H9 (cell line): Measurements from ENCODE around the gene COL18A1. TPM values are rescaled to one million over a fixed set of nuclear protein-coding genes. Genes with fewer than 3 reads are reported as not detected.

Source experiments
- DNase-seq: peaks from one replicate; pipeline ENCODE4 v3.0.0-alpha.2; 2017
- H2AFZ ChIP-seq: one replicate; pipeline ENCODE4 v1.6.1; 2013; ENCODE audit warnings: mild to moderate bottlenecking, low read length, control low read depth, moderate library complexity
- H2AK5ac ChIP-seq: 2 replicates; pipeline ENCODE4 v1.6.1; 2013; ENCODE audit warnings: low read length, control low read depth, mixed read lengths; ENCODE audit not compliant: insufficient read length
- H2BK120ac ChIP-seq: one replicate; pipeline ENCODE4 v1.6.1; 2013; ENCODE audit warnings: low read depth, mild to moderate bottlenecking, low read length, control low read depth, inconsistent platforms; ENCODE audit not compliant: poor library complexity, severe bottlenecking
- H2BK12ac ChIP-seq: 2 replicates; pipeline ENCODE4 v1.6.1; 2013; ENCODE audit warnings: low read length, control low read depth, mixed read lengths, low read depth; ENCODE audit not compliant: insufficient read length
- H2BK15ac ChIP-seq: 2 replicates; pipeline ENCODE4 v1.6.1; 2013; ENCODE audit warnings: low read depth, low read length, control low read depth
- H2BK20ac ChIP-seq: one replicate; pipeline ENCODE4 v1.6.1; 2013; ENCODE audit warnings: low read depth, mild to moderate bottlenecking, low read length, control low read depth, inconsistent platforms; ENCODE audit not compliant: poor library complexity, severe bottlenecking
- H2BK5ac ChIP-seq: 2 replicates; pipeline ENCODE4 v1.6.1; 2013; ENCODE audit warnings: low read length, control low read depth, mixed read lengths; ENCODE audit not compliant: insufficient read length
- H3K14ac ChIP-seq: 2 replicates; pipeline ENCODE4 v1.6.1; 2013; ENCODE audit warnings: low read length, control low read depth; ENCODE audit not compliant: insufficient read depth
- H3K18ac ChIP-seq: 2 replicates; pipeline ENCODE4 v1.6.1; 2013; ENCODE audit warnings: low read depth, mild to moderate bottlenecking, mixed read lengths, low read length, control low read depth; ENCODE audit not compliant: insufficient read length
- H3K23ac ChIP-seq: 2 replicates; pipeline ENCODE4 v1.6.1; 2013; ENCODE audit warnings: low read length, control low read depth, mixed read lengths, low read depth; ENCODE audit not compliant: insufficient read length
- H3K23me2 ChIP-seq: 2 replicates; pipeline ENCODE4 v1.6.1; 2013; ENCODE audit warnings: low read depth, mild to moderate bottlenecking, mixed read lengths, low read length, control low read depth; ENCODE audit not compliant: insufficient read length, poor library complexity, severe bottlenecking
- H3K27ac ChIP-seq: 2 replicates; pipeline ENCODE4 v1.5.1; 2013; ENCODE audit warnings: low read length, control low read depth, mixed read lengths, low read depth; ENCODE audit not compliant: insufficient read length
- H3K27me3 ChIP-seq: 2 replicates; pipeline ENCODE4 v1.6.1; 2013; ENCODE audit warnings: low read length, control low read depth, inconsistent platforms; ENCODE audit not compliant: insufficient read depth
- H3K4ac ChIP-seq: 2 replicates; pipeline ENCODE4 v1.6.1; 2013; ENCODE audit warnings: low read depth, mild to moderate bottlenecking, control low read depth, inconsistent platforms, low read length, moderate library complexity
- H3K4me1 ChIP-seq: 2 replicates; pipeline ENCODE4 v1.6.1; 2013; ENCODE audit warnings: low read length, control low read depth, inconsistent platforms; ENCODE audit not compliant: insufficient read depth
- H3K4me2 ChIP-seq: 2 replicates; pipeline ENCODE4 v1.6.1; 2013; ENCODE audit warnings: low read length, control low read depth, mixed read lengths; ENCODE audit not compliant: insufficient read length, insufficient read depth
- H3K56ac ChIP-seq: 2 replicates; pipeline ENCODE4 v1.6.1; 2013; ENCODE audit warnings: low read depth, mild to moderate bottlenecking, mixed read lengths, low read length, control low read depth; ENCODE audit not compliant: insufficient read length
- H3K79me1 ChIP-seq: 2 replicates; pipeline ENCODE4 v1.6.1; 2013; ENCODE audit warnings: low read depth, mild to moderate bottlenecking, moderate library complexity, low read length, control low read depth, inconsistent platforms; ENCODE audit not compliant: insufficient read depth, poor library complexity, severe bottlenecking
- H3K79me2 ChIP-seq: 2 replicates; pipeline ENCODE4 v1.6.1; 2013; ENCODE audit warnings: low read length, control low read depth, inconsistent platforms; ENCODE audit not compliant: insufficient read depth
- H3K9ac ChIP-seq: 2 replicates; pipeline ENCODE4 v1.6.1; 2013; ENCODE audit warnings: low read length, control low read depth, mixed read lengths; ENCODE audit not compliant: insufficient read length; ENCODE audit errors: extremely low read depth
- H3K9me3 ChIP-seq: one replicate; pipeline ENCODE4 v1.6.1; 2013; ENCODE audit warnings: low read depth, low read length, inconsistent platforms; ENCODE audit not compliant: control insufficient read depth
- H3T11ph ChIP-seq: one replicate; pipeline ENCODE4 v1.6.1; 2013; ENCODE audit warnings: mild to moderate bottlenecking, low read length, control low read depth, inconsistent platforms
- H4K20me1 ChIP-seq: one replicate; pipeline ENCODE4 v1.6.1; 2013; ENCODE audit not compliant: control insufficient read depth, insufficient read length, insufficient read depth
- H4K5ac ChIP-seq: 2 replicates; pipeline ENCODE4 v1.6.1; 2013; ENCODE audit warnings: low read depth, mild to moderate bottlenecking, mixed read lengths, low read length, control low read depth; ENCODE audit not compliant: insufficient read length
- H4K8ac ChIP-seq: replicated peaks from 2 replicates; pipeline ENCODE4 v1.6.1; 2013; ENCODE audit warnings: low read length, control low read depth, mixed read lengths, low read depth; ENCODE audit not compliant: insufficient read length
- H4K91ac ChIP-seq: 2 replicates; pipeline ENCODE4 v1.6.1; 2013; ENCODE audit warnings: low read depth, mild to moderate bottlenecking, moderate library complexity, mixed read lengths, low read length, control low read depth; ENCODE audit not compliant: insufficient read length
- H3K27ac Mint-ChIP-seq, 3 experiments: 2 replicates in 2 of 3; 3 replicates in 1 of 3; pipeline ENCODE4 v1.8.0; 2020 to 2021; ENCODE audit warnings: mixed read lengths in 3 of 3, mild to moderate bottlenecking in 1 of 3, moderate library complexity in 1 of 3
- H3K27me3 Mint-ChIP-seq: 2 replicates; pipeline ENCODE4 v1.8.0; 2021; ENCODE audit warnings: low read depth, mild to moderate bottlenecking, moderate library complexity, mixed read lengths
- H3K36me3 Mint-ChIP-seq, 3 experiments: 2 replicates in 2 of 3; 3 replicates in 1 of 3; pipeline ENCODE4 v1.8.0; 2020 to 2021; ENCODE audit warnings: low read depth in 3 of 3, mixed read lengths in 3 of 3; ENCODE audit not compliant: insufficient read depth in 1 of 3
- H3K4me1 Mint-ChIP-seq, 2 experiments: 2 replicates each; pipeline ENCODE4 v1.8.0; 2020; ENCODE audit warnings: mixed read lengths in 2 of 2
- H3K4me3 Mint-ChIP-seq, 2 experiments: 2 replicates in 1 of 2; 3 replicates in 1 of 2; pipeline ENCODE4 v1.8.0; 2020 to 2021; ENCODE audit warnings: mild to moderate bottlenecking in 2 of 2, mixed read lengths in 2 of 2, moderate library complexity in 1 of 2
- H3K9me3 Mint-ChIP-seq, 2 experiments: 2 replicates in 1 of 2; 3 replicates in 1 of 2; pipeline ENCODE4 v1.8.0; 2020; ENCODE audit warnings: mild to moderate bottlenecking in 2 of 2, mixed read lengths in 2 of 2, moderate library complexity in 1 of 2
- CTCF ChIP-seq: fragments of 200-600 bp; sonication (generic); conservative IDR thresholded peaks from 3 replicates; pipeline ENCODE4 v1.8.0; 2021; ENCODE audit warnings: antibody characterized with exemption, mild to moderate bottlenecking
- WGBS: extraction: QIAGEN DNeasy Blood & Tissue Kit; methylation state at CpG from one replicate; pipeline ENCODE4 v1.1.7; 2013; ENCODE audit warnings: missing lambda C conversion rate, low lambda C conversion rate, mixed read lengths; ENCODE audit not compliant: insufficient read length; ENCODE audit errors: extremely low coverage; 5-methylcytosine and 5-hydroxymethylcytosine counted together
- total RNA-seq: library from RNA; stranded (reverse); gene quantifications from 2 replicates; pipeline ENCODE4 v1.2.1, GENCODE V29; 2021

Gene COL18A1
- total RNA-seq, 1 experiment from 2014 or later = 232 TPM

- peaks cover 3 to 43% (median 32%) of the 10 kb centered on the region in 3 experiments; a peak in 6 of 7 replicates for H3K36me3 Mint-ChIP-seq
- no peaks in the 10 kb centered on the region for H3K4me1 ChIP-seq
- H3K4me3 Mint-ChIP-seq = no peak overlapping the region
- no peaks in the 10 kb centered on the region; a peak in 1 of 5 replicates for H3K9me3 Mint-ChIP-seq
- H3K27me3 Mint-ChIP-seq = peaks cover 7% of the 10 kb centered on the region; the same call in 1 of the 2 replicates
- H3K9ac ChIP-seq = no peak overlapping the region
- DNase-seq = no peak
- H4K5ac ChIP-seq = no peak overlapping the region
- H3K27ac Mint-ChIP-seq = no peak overlapping the region
- H3K9me3 ChIP-seq = no peaks in the 10 kb centered on the region
- no CpG with 5 or more reads among the region's 13 CpGs for WGBS
- H3K4ac ChIP-seq = no peak overlapping the region
- H3K23ac ChIP-seq = no peak overlapping the region
- H3K23me2 ChIP-seq = no peaks in the 10 kb centered on the region
- H2BK120ac ChIP-seq = no peak overlapping the region
- H2BK15ac ChIP-seq = no peak overlapping the region
- H3K79me1 ChIP-seq = no peaks in the 10 kb centered on the region
- H3K79me2 ChIP-seq = no peaks in the 10 kb centered on the region
- no peak overlapping the region for H4K91ac ChIP-seq
- H3K56ac ChIP-seq = no peak overlapping the region
- no peak overlapping the region for H3T11ph ChIP-seq
- no peak overlapping the region for H2AK5ac ChIP-seq
- H3K18ac ChIP-seq = no peak overlapping the region
- no peak overlapping the region for H3K4me2 ChIP-seq
- H2BK12ac ChIP-seq = no peak overlapping the region
- H4K8ac ChIP-seq = no peak overlapping the region
- no peak overlapping the region for H3K14ac ChIP-seq
- H3K27me3 ChIP-seq = no peaks in the 10 kb centered on the region
- TF ChIP-seq CTCF = no peak
- no peak overlapping the region for H2BK5ac ChIP-seq
- no peak overlapping the region for H2AFZ ChIP-seq
- no peak overlapping the region for H3K27ac ChIP-seq
- no peak overlapping the region for H2BK20ac ChIP-seq
- no peaks in the 10 kb centered on the region for H4K20me1 ChIP-seq
- peaks cover 0 to 4% of the 10 kb centered on the region in 2 experiments; a peak in 1 of 4 replicates for H3K4me1 Mint-ChIP-seq
Observed at GRCh38 chr21:45506836-45507522, 102.0 kb downstream of the COL18A1 start.
